Mammary epithelial cell (primary cell): ENCODE results near the gene MUC5B.

Experiments used
- CTCF ChIP-seq, 2 donors: IDR thresholded peaks in 1 of 2; conservative IDR thresholded peaks in 1 of 2; 2 replicates each; pipeline ENCODE4 v1.5.1; 2011 to 2012; ENCODE audit warnings: inconsistent platforms in 2 of 2, low read length in 2 of 2, mild to moderate bottlenecking in 2 of 2, control low read depth in 1 of 2, low read depth in 1 of 2; ENCODE audit not compliant: insufficient read depth in 1 of 2; ENCODE audit errors: extremely low read depth in 1 of 2
- EZH2 ChIP-seq: IDR thresholded peaks from 2 replicates; pipeline ENCODE4 v1.6.1; 2012; ENCODE audit warnings: low read length, inconsistent platforms, borderline replicate concordance

DNA sequence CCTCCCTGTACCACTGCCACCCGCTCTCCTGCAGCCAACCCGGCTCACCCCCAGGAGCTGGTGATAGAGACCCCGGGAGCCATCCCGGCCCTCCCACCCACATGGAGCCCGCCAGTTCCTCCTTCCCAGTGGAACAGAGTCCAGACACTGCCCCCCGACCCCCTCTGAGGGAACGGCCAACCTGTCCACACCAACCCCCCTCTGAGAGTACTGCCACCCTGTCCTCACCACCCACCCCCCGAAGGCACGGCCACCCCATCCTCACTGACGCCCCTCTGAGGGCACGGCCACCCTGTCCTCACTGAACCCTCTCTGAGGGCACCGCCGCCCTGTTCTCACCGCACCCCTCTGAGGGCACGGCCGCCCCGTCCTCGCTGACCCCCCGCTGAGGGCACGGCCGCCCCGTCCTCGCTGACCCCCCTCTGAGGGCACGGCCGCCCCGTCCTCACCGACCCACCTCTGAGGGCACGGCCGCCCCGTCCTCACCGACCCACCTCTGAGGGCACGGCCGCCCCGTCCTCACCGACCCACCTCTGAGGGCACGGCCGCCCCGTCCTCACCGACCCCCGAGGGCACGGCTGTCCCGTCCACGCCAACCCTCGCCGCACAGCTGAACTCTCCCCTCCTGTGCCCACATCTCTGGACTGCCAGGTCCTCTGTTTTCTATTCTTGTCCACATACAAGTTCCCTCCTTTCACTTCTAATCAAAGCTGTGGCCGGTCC is 68.6 kb downstream of the MUC5B start:
- no peak for TF ChIP-seq CTCF (conservative IDR thresholded peaks at IDR 0.05 in 1 of 2, IDR thresholded peaks at IDR 0.05 in 1 of 2; ENCODE audit: extremely low read depth in 1 of 2, insufficient read depth in 1 of 2, low read depth in 1 of 2, low read length in 2 of 2)
- TF ChIP-seq EZH2, result no peak
